Measurements from ENCODE around the gene ATXN1. TPM values are rescaled to one million over a fixed set of nuclear protein-coding genes. Genes with fewer than 3 reads are reported as not detected.

The ATXN1 gene
- polyA plus RNA-seq, 1 donor from 2014 or later: 28.2 TPM

DNA sequence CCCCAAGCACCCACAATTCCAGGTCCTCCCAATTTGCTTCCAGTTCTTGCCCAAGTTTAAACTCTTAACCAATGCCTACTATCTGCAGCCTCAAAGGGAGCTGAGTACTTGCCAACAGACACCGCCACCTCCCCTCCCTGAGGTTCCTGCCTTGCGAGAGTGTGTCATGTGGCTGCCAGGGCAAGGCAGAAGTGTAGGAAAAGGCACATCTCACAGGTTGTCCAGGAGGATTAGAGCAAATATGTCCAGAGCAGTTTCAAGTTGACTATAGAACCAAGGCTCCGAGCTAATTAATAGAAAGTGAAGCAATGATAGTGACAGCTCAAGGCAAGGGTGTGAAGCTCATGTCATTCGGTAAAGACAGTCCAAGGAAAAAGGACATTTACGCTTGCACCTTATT, 127.8 kb downstream of the ATXN1 start:
- Histone ChIP-seq H3F3A (ENCODE audit: insufficient read depth, low read length, poor library complexity, severe bottlenecking) (no peaks in the 10 kb centered on the region), H3K27ac (ENCODE audit: low read length) (no peak overlapping the region), H3K4me2 (ENCODE audit: low read length) (no peak overlapping the region), H3K27me3 (ENCODE audit: insufficient read depth, low read depth, low read length) (no peaks in the 10 kb centered on the region), H3K4me3 (ENCODE audit: low read length) (no peak overlapping the region), H3K79me2 (replicated peaks; ENCODE audit: insufficient read depth, low read length) (no peaks in the 10 kb centered on the region), H2AFZ (ENCODE audit: low read depth, low read length) (no peak overlapping the region), H4K20me1 (ENCODE audit: insufficient read depth) (no peaks in the 10 kb centered on the region), H3K36me3 (ENCODE audit: insufficient read depth, low read length) (no peaks in the 10 kb centered on the region), H3K9me3 (ENCODE audit: low read length) (no peaks in the 10 kb centered on the region), H3K9ac (ENCODE audit: low read length) (no peak overlapping the region), H3K9me2 (ENCODE audit: insufficient read depth, low read length) (no peaks in the 10 kb centered on the region)
- no peak for TF ChIP-seq RAD21 (conservative IDR thresholded peaks at IDR 0.05)
- TF ChIP-seq, protein P1, sequence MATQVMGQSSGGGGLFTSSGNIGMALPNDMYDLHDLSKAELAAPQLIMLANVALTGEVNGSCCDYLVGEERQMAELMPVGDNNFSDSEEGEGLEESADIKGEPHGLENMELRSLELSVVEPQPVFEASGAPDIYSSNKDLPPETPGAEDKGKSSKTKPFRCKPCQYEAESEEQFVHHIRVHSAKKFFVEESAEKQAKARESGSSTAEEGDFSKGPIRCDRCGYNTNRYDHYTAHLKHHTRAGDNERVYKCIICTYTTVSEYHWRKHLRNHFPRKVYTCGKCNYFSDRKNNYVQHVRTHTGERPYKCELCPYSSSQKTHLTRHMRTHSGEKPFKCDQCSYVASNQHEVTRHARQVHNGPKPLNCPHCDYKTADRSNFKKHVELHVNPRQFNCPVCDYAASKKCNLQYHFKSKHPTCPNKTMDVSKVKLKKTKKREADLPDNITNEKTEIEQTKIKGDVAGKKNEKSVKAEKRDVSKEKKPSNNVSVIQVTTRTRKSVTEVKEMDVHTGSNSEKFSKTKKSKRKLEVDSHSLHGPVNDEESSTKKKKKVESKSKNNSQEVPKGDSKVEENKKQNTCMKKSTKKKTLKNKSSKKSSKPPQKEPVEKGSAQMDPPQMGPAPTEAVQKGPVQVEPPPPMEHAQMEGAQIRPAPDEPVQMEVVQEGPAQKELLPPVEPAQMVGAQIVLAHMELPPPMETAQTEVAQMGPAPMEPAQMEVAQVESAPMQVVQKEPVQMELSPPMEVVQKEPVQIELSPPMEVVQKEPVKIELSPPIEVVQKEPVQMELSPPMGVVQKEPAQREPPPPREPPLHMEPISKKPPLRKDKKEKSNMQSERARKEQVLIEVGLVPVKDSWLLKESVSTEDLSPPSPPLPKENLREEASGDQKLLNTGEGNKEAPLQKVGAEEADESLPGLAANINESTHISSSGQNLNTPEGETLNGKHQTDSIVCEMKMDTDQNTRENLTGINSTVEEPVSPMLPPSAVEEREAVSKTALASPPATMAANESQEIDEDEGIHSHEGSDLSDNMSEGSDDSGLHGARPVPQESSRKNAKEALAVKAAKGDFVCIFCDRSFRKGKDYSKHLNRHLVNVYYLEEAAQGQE (IDR thresholded peaks at IDR 0.05; ENCODE audit: borderline replicate concordance): no peak
- TF ChIP-seq POLR2AphosphoS5 (IDR thresholded peaks at IDR 0.05): no peak
- TF ChIP-seq EP300 (conservative IDR thresholded peaks at IDR 0.05; ENCODE audit: poor library complexity, severe bottlenecking): no peak
- no peak for TF ChIP-seq TAF1 (IDR thresholded peaks at IDR 0.05; ENCODE audit: low read depth)
- TF ChIP-seq EZH2 (IDR thresholded peaks at IDR 0.05; ENCODE audit: borderline replicate concordance, insufficient read depth, low read length, poor library complexity, severe bottlenecking): no peak
- no peak for TF ChIP-seq MXI1 (conservative IDR thresholded peaks at IDR 0.05; ENCODE audit: poor library complexity, severe bottlenecking)
- TF ChIP-seq, protein P2, sequence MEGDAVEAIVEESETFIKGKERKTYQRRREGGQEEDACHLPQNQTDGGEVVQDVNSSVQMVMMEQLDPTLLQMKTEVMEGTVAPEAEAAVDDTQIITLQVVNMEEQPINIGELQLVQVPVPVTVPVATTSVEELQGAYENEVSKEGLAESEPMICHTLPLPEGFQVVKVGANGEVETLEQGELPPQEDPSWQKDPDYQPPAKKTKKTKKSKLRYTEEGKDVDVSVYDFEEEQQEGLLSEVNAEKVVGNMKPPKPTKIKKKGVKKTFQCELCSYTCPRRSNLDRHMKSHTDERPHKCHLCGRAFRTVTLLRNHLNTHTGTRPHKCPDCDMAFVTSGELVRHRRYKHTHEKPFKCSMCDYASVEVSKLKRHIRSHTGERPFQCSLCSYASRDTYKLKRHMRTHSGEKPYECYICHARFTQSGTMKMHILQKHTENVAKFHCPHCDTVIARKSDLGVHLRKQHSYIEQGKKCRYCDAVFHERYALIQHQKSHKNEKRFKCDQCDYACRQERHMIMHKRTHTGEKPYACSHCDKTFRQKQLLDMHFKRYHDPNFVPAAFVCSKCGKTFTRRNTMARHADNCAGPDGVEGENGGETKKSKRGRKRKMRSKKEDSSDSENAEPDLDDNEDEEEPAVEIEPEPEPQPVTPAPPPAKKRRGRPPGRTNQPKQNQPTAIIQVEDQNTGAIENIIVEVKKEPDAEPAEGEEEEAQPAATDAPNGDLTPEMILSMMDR (IDR thresholded peaks at IDR 0.05; ENCODE audit: poor library complexity, severe bottlenecking): no peak
- no peak for TF ChIP-seq SMC3 (conservative IDR thresholded peaks at IDR 0.05; ENCODE audit: poor library complexity)

DNA sequence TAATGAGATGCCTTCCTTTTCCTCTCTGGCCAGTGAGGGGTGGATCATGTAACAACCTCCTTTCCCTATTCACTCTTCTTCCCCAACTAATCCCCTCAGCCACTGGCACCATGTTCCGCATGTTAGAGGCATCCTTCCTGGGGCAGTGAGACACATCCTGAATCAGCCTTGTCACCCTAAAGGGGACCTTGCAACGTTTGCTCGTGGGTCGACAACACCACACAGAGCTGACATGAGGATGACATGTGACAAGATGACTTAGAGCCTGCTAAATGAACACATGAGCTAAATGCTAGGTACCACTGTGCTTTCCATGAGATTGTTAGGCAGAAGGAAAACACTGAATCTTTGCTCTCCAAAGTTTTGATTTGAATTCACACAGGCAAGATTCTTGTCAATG, 129.2 kb downstream of the ATXN1 start:
- Histone ChIP-seq H4K20me1 (ENCODE audit: insufficient read depth) (no peaks in the 10 kb centered on the region), H3K36me3 (ENCODE audit: insufficient read depth, low read length) (no peaks in the 10 kb centered on the region), H2AFZ (ENCODE audit: low read depth, low read length) (no peak overlapping the region), H3K27me3 (ENCODE audit: insufficient read depth, low read depth, low read length) (no peaks in the 10 kb centered on the region), H3K4me3 (ENCODE audit: low read length) (no peak overlapping the region), H3K4me2 (ENCODE audit: low read length) (no peak overlapping the region), H3F3A (ENCODE audit: insufficient read depth, low read length, poor library complexity, severe bottlenecking) (no peaks in the 10 kb centered on the region), H3K79me2 (replicated peaks; ENCODE audit: insufficient read depth, low read length) (no peaks in the 10 kb centered on the region), H3K9ac (ENCODE audit: low read length) (no peak overlapping the region), H3K9me2 (ENCODE audit: insufficient read depth, low read length) (no peaks in the 10 kb centered on the region), H3K9me3 (ENCODE audit: low read length) (no peaks in the 10 kb centered on the region), H3K27ac (ENCODE audit: low read length) (no peak overlapping the region)
- TF ChIP-seq TAF1 (IDR thresholded peaks at IDR 0.05; ENCODE audit: low read depth) (no peak), SMC3 (conservative IDR thresholded peaks at IDR 0.05; ENCODE audit: poor library complexity) (no peak), EZH2 (IDR thresholded peaks at IDR 0.05; ENCODE audit: borderline replicate concordance, insufficient read depth, low read length, poor library complexity, severe bottlenecking) (no peak), POLR2AphosphoS5 (IDR thresholded peaks at IDR 0.05) (no peak), EP300 (conservative IDR thresholded peaks at IDR 0.05; ENCODE audit: poor library complexity, severe bottlenecking) (no peak), MXI1 (conservative IDR thresholded peaks at IDR 0.05; ENCODE audit: poor library complexity, severe bottlenecking) (no peak), RAD21 (conservative IDR thresholded peaks at IDR 0.05) (no peak)
- TF ChIP-seq, protein P2 (IDR thresholded peaks at IDR 0.05; ENCODE audit: poor library complexity, severe bottlenecking): no peak
- TF ChIP-seq, protein P1 (IDR thresholded peaks at IDR 0.05; ENCODE audit: borderline replicate concordance): no peak

Measured in neural cell (in vitro differentiated cells).